SKM-1 treated with dmso at 0.1 percent for 144 hours (cell line): ENCODE data around the gene SGSH.

Experiments used
- DNase-seq: peaks from one replicate; lab custom pipeline; 2025; ENCODE audit not compliant: unreplicated experiment; lab: John Stamatoyannopoulos, UW

The SGSH gene

GRCh38 chr17:80187090-80187489, 33.0 kb downstream of the SGSH start:
- DNase-seq: no peak

- DNase-seq: no peak
These were observed 34.2 kb downstream of the SGSH start for GRCh38 chr17:80185968-80186367.

- no peak for DNase-seq
These were observed 35.8 kb downstream of the SGSH start for GRCh38 chr17:80184423-80184714.

GRCh38 chr17:80183581-80184422, 36.3 kb downstream of the SGSH start:
- DNase-seq: no peak

GRCh38 chr17:80182845-80183223, 37.3 kb downstream of the SGSH start:
- DNase-seq: no peak

- no peak for DNase-seq
These were observed 37.9 kb downstream of the SGSH start for GRCh38 chr17:80182118-80182844.

- no peak for DNase-seq
These were observed 38.7 kb downstream of the SGSH start for GRCh38 chr17:80181431-80181830.

- DNase-seq: no peak
These were observed 39.9 kb downstream of the SGSH start for GRCh38 chr17:80180192-80180591.

GRCh38 chr17:80177986-80178595, 42.0 kb downstream of the SGSH start:
- no peak for DNase-seq

GRCh38 chr17:80176757-80177156, 43.4 kb downstream of the SGSH start:
- DNase-seq: no peak

- no peak for DNase-seq
These were observed 46.2 kb downstream of the SGSH start for GRCh38 chr17:80173916-80174315.

GRCh38 chr17:80173126-80173525, 47.0 kb downstream of the SGSH start:
- DNase-seq: no peak

GRCh38 chr17:80171681-80172080, 48.5 kb downstream of the SGSH start:
- no peak for DNase-seq

GRCh38 chr17:80169784-80170500, 50.2 kb downstream of the SGSH start, which contains the start of gene CARD14:
CARD14 (plus strand) TSS chr17:80170030; CDS start chr17:80181439, 11,409 bp downstream.
- DNase-seq: no peak

- no peak for DNase-seq
These were observed 51.0 kb downstream of the SGSH start for GRCh38 chr17:80169107-80169506.

- no peak for DNase-seq
These were observed 51.8 kb downstream of the SGSH start for GRCh38 chr17:80168371-80168770.

- no peak for DNase-seq
These were observed 53.7 kb downstream of the SGSH start for GRCh38 chr17:80166446-80166845.

GRCh38 chr17:80164185-80164584, 55.9 kb downstream of the SGSH start:
- DNase-seq: no peak

GRCh38 chr17:80163336-80163735, 56.8 kb downstream of the SGSH start:
- DNase-seq: no peak

GRCh38 chr17:80160536-80160935, 59.6 kb downstream of the SGSH start:
- DNase-seq: no peak
